ENCODE data around the gene PLEKHM3.

Gene PLEKHM3

DNA sequence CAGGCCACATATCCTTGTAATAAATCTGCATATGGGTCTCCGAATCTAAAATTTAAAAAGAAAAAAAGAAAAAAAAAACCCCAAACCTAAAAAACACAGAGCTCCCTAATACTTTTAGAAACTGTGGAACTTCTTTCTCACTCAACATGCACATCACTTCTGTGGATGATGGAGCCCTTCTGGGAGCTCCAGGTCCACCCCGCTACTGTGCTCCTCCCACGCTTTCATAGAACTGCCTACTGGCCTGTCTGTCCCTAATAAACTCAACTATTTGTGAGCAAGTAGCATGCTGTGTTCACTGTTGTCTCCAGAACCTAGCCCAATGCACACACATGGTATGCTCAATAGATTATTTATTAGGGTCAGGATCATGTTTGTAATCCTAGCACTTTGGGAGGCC is 172.5 kb downstream of the PLEKHM3 start:
- no peak for TF ChIP-seq CTCF (conservative IDR thresholded peaks at IDR 0.05; ENCODE audit: control insufficient read depth, insufficient read depth, low read depth, low read length)
- no peak overlapping the region for H3K4me3 ChIP-seq (ENCODE audit: control insufficient read depth, low read depth, low read length)
- DNase-seq (ENCODE audit: low read depth), result no peak

GRCh38 chr2:207849443-207849842 is 175.9 kb downstream of the PLEKHM3 start:
- TF ChIP-seq CTCF (conservative IDR thresholded peaks at IDR 0.05; ENCODE audit: control insufficient read depth, insufficient read depth, low read depth, low read length), result no peak
- H3K4me3 ChIP-seq (ENCODE audit: control insufficient read depth, low read depth, low read length), result no peak overlapping the region
- DNase-seq (ENCODE audit: low read depth), result no peak

GRCh38 chr2:207848545-207848928 is 176.8 kb downstream of the PLEKHM3 start:
- H3K4me3 ChIP-seq (ENCODE audit: control insufficient read depth, low read depth, low read length), result no peak overlapping the region
- DNase-seq (ENCODE audit: low read depth), result no peak
- no peak for TF ChIP-seq CTCF (conservative IDR thresholded peaks at IDR 0.05; ENCODE audit: control insufficient read depth, insufficient read depth, low read depth, low read length)

GRCh38 chr2:207847807-207848544 is 177.4 kb downstream of the PLEKHM3 start:
- no peak for TF ChIP-seq CTCF (conservative IDR thresholded peaks at IDR 0.05; ENCODE audit: control insufficient read depth, insufficient read depth, low read depth, low read length)
- no peak for DNase-seq (ENCODE audit: low read depth)
- H3K4me3 ChIP-seq (ENCODE audit: control insufficient read depth, low read depth, low read length), result no peak overlapping the region

GRCh38 chr2:207847098-207847806 is 178.1 kb downstream of the PLEKHM3 start:
- no peak for TF ChIP-seq CTCF (conservative IDR thresholded peaks at IDR 0.05; ENCODE audit: control insufficient read depth, insufficient read depth, low read depth, low read length)
- DNase-seq (ENCODE audit: low read depth), result no peak
- H3K4me3 ChIP-seq (ENCODE audit: control insufficient read depth, low read depth, low read length), result no peak overlapping the region

DNA sequence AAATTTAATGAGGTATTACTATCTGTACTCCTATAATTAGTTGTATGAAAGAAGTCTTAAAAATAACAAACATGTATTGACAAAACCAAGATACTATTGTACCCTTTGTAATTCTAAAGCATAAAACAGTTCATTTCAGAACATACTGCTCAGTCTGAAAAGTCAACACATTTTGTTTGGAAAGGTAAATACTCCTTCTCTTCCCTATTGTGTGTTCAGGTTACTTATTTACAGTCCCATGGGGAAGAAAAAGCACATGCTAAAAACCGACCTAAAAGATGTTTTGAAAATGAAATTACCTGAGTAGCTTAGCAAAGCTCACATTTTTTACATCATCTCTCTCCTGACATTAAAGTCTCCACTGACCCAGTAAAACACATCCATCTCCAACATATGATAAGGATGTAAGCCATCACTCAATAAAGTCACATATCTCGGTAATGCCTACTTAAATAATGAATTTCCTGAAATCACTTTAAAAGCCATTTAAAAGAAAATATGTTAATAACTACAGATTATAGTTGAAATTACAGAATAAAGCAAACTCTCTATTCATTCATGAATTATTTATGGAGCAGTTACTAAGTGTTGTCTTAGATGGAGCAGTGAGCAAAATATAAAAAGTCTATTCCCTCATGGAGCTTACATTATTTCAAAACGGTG is 180.0 kb downstream of the PLEKHM3 start:
- TF ChIP-seq CTCF (conservative IDR thresholded peaks at IDR 0.05; ENCODE audit: control insufficient read depth, insufficient read depth, low read depth, low read length), result no peak
- H3K4me3 ChIP-seq (ENCODE audit: control insufficient read depth, low read depth, low read length), result no peak overlapping the region
- no peak for DNase-seq (ENCODE audit: low read depth)
